Limb (tissue), 2 donors: ENCODE results near the gene SLC38A10.

Experiments used
- DNase-seq, 2 donors: peaks; one replicate each; pipeline ENCODE4 v3.0.0-alpha.2; 2016; ENCODE audit errors: extremely low spot score in 2 of 2

The SLC38A10 gene

GRCh38 chr17:81244358-81245023 is 50.6 kb downstream of the SLC38A10 start:
- no peak for DNase-seq

DNA sequence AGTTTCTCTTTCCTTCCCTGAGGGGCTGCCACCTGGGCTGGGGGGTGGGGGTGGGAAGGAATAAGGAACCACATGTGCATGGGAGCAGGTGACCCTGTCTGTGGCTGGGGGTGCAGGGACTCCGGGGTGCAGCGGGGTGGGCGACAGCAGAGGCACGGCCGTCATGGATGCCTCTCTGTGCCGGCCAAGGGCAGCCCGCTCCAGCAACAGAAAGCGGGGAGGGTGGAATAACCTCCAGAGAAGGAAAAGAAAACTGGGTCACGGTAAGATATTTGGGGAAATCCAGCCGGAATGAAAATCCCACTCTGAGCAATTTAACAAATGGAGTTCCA is 51.8 kb downstream of the SLC38A10 start:
- DNase-seq, result no peak

GRCh38 chr17:81242421-81243332 is 52.4 kb downstream of the SLC38A10 start:
- DNase-seq, result no peak

DNA sequence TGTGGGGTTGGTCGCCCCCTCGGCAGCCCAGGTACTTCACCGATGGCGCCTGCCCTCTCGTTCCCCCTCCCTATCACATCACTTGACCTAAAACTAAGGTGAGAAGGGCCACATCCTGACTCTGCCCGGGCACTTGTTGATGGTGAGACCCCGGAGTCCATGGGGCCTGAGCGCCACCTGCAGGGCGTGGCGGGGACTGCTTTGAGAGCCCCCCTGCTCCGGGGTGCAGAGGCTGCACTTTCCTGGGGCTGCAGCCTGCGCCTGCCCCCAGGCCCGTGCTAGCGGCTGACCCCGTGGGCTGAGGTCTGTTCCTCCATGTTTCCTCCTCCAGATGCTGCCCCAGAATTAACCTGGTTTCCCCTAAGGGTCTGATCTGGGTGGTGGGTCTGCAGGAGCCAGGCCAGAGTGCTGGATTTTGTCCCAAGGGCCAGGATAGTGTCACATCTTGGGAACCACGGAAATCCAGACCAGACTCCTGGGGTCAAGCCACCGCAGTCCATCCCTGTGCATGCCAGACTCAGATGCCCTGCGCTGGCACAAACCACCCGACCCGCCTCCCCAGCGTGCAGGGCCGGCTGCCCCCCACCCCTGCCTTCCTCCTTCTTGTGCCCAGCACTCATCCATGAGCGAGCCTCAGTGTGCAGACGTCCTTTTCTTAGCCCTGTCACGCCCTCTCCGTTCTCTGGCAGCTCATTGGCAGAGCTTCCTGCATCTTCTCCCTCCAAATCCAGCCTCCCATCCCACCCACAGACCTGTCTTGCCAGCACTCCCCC is 53.3 kb downstream of the SLC38A10 start:
- DNase-seq, result peak in 1 of 2 donors; percentile 77

GRCh38 chr17:81241203-81241602 is 53.9 kb downstream of the SLC38A10 start:
- DNase-seq, result no peak

- no peak for DNase-seq
These were observed 54.3 kb downstream of the SLC38A10 start for GRCh38 chr17:81240761-81241160.

DNA sequence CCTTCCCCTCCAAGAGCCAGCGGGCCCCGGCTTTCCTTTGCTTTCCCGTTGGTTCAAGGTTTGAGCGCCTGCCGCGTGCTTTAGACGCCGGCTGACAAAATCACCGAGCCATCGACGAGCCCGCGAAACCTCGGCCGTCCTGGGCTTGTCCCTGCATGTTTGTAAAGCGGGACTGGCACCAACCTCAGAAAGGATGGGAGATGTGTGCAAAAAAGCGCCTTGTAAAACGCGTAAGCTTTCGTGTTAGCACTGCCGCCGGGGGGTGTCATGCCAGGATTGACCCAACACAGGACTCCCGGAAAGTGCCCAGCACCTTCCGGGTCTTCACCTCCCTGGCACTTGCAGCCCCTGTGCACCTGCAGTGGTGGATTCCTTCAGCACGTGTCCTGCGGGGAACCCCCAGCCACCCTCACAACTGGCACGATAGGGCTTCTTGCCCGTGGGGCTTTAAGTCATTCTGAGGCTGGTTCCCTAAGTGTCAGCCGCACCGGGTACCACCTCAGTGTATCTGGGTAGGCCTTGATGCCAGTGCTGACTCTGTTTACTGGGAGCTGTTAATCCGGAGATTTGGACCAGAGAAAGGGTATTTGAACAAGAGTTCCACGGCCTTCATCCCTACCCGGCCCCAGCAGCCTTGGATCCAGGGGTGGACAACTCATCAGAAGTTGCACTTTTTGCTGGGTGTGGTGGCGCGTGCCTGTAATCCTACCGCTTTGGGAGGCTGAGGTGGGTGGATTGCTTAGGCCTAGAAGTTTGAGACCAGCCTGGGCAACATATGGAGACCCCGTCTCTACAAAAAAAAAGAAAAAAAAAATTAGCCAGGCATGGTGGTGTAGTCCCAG is 55.2 kb downstream of the SLC38A10 start:
- DNase-seq, result no peak

DNA sequence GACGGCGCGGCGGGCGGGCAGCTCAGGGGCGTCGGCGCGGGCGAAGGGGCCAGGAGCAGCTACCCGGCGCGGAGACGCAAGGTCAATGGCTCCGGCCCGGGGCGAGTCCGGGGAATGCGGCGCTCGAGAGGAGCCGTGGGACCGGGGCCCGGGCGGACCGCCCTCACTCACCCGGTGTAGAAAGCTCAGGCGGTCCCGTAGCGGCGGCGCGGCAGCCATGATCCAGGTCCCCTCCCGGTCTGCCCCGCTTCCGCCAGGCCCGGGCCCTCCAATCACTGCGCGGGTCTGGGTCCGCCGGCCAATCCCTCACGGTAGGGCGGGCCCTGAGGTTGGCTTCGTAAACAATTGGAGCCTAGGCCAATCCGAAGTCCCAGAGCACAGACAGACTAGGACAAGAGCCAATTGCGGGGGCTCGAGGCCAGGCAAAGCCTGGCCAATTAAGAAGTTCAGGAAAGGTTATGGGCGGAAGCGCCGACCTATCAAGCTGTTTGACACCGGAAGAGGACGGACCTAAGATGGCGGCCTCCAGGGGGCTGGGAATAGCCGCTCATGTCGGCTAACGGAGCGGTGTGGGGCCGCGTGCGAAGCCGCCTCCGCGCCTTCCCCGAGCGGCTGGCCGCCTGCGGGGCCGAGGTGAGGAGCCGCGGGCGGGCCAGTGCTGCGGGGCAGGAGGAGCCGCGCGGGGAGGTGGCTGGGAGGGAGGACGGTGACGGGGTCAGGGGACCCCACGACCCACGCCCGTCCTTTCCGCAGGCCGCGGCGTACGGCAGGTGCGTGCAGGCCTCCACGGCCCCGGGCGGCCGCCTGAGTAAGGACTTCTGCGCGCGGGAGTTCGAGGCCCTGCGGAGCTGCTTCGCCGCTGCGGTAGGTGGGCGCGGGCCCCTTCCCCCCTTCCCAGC is 56.0 kb downstream of the SLC38A10 start, which contains the start of the genes NDUFAF8 and TEPSIN:
Gene NDUFAF8 (plus strand): TSS at position 504 of the 899 bp plus-strand sequence. CDS start 46 bp downstream, at position 550.
Gene TEPSIN (minus strand): TSS at position 241 of the 899 bp plus-strand sequence. CDS start 22 bp downstream, at position 219.
- peak; percentile 97 to 99 for DNase-seq

DNA sequence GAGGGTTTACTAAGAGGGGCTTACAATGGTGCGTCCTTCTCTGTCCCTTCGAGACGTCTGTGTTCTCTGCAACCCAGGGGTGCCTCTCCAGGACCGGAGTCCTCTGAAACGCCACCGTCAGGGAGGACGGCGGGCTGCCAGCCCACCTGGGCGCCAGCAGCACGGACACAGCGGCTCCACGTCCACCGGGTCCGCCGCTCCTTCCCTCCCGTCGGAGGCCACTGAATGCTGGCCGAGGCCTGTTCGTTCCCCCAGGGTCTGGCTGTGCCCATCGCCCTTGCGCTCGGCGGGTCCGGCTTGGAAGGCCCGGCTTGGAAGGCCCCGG is 56.7 kb downstream of the SLC38A10 start:
- no peak for DNase-seq

- DNase-seq, result no peak
These were observed 57.3 kb downstream of the SLC38A10 start for GRCh38 chr17:81237591-81238489.

DNA sequence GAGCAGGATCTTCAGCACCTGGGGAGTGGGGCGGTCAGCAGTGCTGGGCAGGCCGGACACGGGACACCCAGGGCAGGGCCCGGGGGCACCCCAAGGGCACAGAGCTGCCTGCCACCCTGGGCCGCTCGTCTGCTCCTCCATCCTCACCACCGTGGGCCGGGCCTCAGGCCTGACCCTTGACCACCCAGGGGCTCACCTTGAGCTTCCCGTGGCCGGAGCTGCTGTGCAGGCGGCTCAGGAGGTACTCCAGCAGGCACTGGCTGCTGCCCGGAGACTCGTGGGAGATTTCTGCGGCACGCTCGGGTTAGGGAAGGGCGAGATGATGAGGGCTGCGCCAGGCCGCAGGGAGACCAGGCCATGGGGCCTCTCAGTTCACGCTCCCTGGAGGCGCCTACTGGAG is 58.3 kb downstream of the SLC38A10 start:
- no peak for DNase-seq

DNA sequence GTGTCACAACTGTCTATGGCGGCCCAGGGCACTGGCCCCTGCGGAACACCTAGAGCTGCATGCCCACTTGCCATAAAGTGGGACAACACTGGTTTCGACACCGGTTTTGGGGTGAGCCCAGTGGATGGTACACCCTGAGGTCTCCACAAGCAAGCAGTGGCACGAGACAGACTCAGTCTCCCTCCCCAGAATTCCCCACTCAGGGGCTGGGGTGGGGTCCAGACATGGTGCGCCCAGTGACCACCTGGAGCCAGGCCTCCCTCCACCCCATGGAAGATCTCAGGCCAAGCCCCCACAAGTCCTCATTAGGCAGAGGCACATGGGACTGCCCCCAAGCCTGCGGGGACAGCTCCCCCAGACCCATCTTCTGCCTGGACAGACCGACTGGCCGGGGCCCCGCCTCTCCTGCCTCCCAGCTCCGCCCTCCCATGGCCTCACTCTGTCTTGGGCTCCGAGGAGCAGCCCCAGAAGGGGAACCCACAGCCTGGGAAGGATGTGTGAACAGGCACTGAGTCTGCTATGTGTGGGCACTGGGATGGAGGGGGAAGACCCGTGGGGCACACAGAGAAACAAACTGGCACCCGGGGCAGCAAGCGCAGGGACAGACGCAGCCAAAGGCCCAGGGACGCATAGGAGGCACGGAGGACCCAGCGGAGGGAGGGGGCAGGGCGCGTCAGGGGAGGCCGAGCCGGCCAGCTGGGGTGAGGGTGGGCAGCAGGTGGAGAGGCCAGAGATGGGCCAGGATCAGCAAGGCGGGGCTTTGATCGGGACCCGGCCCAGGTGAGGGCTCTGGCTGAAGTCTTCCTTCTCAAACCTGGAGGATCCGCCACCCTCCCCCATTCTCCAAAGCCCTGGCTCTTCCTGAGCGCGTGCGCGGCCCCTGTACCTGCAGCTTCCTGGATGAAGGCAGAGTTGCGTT is 59.0 kb downstream of the SLC38A10 start:
- DNase-seq, result no peak

GRCh38 chr17:81234940-81235821 is 59.9 kb downstream of the SLC38A10 start:
- no peak for DNase-seq

DNA sequence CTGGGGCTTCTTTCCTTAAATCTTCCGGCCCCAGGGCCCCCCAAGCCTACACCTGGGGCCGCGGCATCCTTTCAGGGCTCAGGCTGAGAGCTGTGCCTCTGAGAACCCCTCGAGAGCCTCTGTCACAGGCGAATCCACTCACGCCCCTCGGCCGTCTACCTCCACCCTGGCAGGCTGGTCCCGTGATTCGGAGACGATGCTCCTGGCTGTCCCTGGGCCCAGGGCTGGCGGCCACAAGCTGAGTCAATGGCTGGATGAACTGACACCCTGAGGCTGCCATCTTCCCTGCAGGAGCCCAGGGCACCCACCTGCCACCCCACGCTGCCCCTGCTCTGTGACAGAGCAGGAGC is 60.6 kb downstream of the SLC38A10 start:
- DNase-seq, result no peak

DNA sequence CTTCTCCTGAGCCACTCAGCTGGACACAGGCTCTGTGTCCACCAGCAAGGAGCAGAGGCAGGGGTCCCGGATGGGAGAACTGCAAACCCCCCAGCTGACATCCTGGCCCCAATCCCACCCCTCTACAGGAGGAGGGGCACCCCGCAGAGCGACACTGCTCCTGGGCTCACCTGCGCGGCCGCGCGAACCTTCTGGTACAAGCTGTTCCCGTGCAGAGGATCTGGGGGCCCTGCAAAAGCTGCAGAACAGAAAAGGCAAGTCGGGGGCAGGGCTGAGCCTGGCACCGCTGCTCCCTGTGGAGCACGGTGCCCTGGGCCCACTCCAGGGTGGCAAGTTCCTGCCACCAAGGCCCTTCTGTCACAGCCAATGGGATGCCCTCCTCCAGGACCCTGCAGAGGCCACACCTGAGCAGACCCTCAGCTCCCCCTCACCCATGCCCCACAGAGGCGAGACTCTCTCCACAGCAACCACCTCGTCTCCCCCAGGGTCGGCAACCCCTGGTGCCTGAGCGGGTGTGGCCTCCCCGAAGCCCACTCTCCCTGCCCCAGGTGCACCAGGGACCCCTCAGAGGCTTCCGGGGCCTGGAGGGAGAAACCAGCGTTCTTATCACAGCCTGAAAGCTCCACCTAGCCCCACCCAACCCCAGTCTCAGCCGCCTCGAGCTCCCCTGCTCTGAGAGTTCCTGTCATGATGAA is 61.1 kb downstream of the SLC38A10 start:
- no peak for DNase-seq

GRCh38 chr17:81233316-81233715 is 61.8 kb downstream of the SLC38A10 start:
- DNase-seq, result no peak
